HepG2 (cell line): ENCODE data around the gene PRSS27. TPM values are rescaled to one million over a fixed set of nuclear protein-coding genes. Genes with fewer than 3 reads are reported as not detected.

Experiments
- ARID4A ChIP-seq: sonication (generic); formaldehyde crosslinking; IDR thresholded peaks from 2 replicates; pipeline ENCODE4 v1.5.0; 2020; ENCODE audit warnings: mild to moderate bottlenecking, missing genetic modification reagents, borderline replicate concordance
- FUBP1 ChIP-seq: sonication (generic); formaldehyde crosslinking; IDR thresholded peaks from 2 replicates; pipeline ENCODE4 v1.5.1; 2020; ENCODE audit warnings: missing genetic modification reagents, mild to moderate bottlenecking, borderline replicate concordance
- GABPB1 ChIP-seq: IDR thresholded peaks from 2 replicates; pipeline ENCODE4 v1.6.1; 2016; ENCODE audit warnings: mild to moderate bottlenecking, missing genetic modification reagents, moderate library complexity, missing compliant biosample characterization
- JARID2 ChIP-seq: sonication (generic); formaldehyde crosslinking; IDR thresholded peaks from 2 replicates; pipeline ENCODE4 v1.8.1; 2023; ENCODE audit warnings: missing genetic modification reagents, inconsistent platforms; ENCODE audit not compliant: insufficient replicate concordance
- NFKBIZ ChIP-seq: IDR thresholded peaks from 2 replicates; pipeline ENCODE4 v1.6.1; 2018; ENCODE audit warnings: missing genetic modification reagents, missing compliant biosample characterization
- NRL ChIP-seq: sonication (generic); formaldehyde crosslinking; IDR thresholded peaks from 2 replicates; pipeline ENCODE4 v1.5.0; 2020; ENCODE audit warnings: missing genetic modification reagents, mild to moderate bottlenecking, moderate library complexity, borderline replicate concordance
- SIN3A ChIP-seq: IDR thresholded peaks from 2 replicates; pipeline ENCODE4 v1.6.1; 2011; ENCODE audit warnings: low read depth, mild to moderate bottlenecking, control low read depth, low read length, borderline replicate concordance
- SP1 ChIP-seq, 2 experiments: fragments of 450-650 bp in 1 of 2; sonication (generic) in 1 of 2; formaldehyde crosslinking in 1 of 2; IDR thresholded peaks; 2 replicates each; pipeline versions ENCODE4 v1.4.0 to v1.6.1; 2016 to 2020; ENCODE audit warnings: missing genetic modification reagents in 1 of 2
- ZFP36 ChIP-seq: fragments of 150-350 bp; IDR thresholded peaks from 2 replicates; pipeline ENCODE4 v1.6.1; 2018; ENCODE audit warnings: borderline replicate concordance, low read length, low read depth; ENCODE audit not compliant: partially characterized antibody
- ZFY ChIP-seq: sonication (generic); formaldehyde crosslinking; IDR thresholded peaks from 2 replicates; pipeline ENCODE4 v1.4.0; 2020; ENCODE audit warnings: missing genetic modification reagents
- ZNF441 ChIP-seq: sonication (generic); formaldehyde crosslinking; IDR thresholded peaks from 2 replicates; pipeline ENCODE4 v1.7.0; 2021; ENCODE audit warnings: missing genetic modification reagents, borderline replicate concordance
- ZNF484 ChIP-seq: sonication (generic); formaldehyde crosslinking; IDR thresholded peaks from 2 replicates; pipeline ENCODE4 v1.5.1; 2020; ENCODE audit warnings: mild to moderate bottlenecking, low read depth, missing genetic modification reagents, borderline replicate concordance
- ZNF510 ChIP-seq: sonication (generic); formaldehyde crosslinking; IDR thresholded peaks from 2 replicates; pipeline ENCODE4 v1.4.0; 2020; ENCODE audit warnings: low read depth, mild to moderate bottlenecking, missing genetic modification reagents
- ZNF850 ChIP-seq: sonication (generic); formaldehyde crosslinking; conservative IDR thresholded peaks from 2 replicates; pipeline ENCODE4 v1.9.0; 2021; ENCODE audit warnings: mild to moderate bottlenecking, missing genetic modification reagents
- ZSCAN30 ChIP-seq: sonication (generic); formaldehyde crosslinking; IDR thresholded peaks from 2 replicates; pipeline ENCODE4 v1.5.0; 2020; ENCODE audit warnings: mild to moderate bottlenecking, missing genetic modification reagents
- ZSCAN9 ChIP-seq: IDR thresholded peaks from 2 replicates; pipeline ENCODE4 v1.6.1; 2016; ENCODE audit warnings: borderline replicate concordance
- polyA plus RNA-seq, 8 experiments: library from polyadenylated mRNA; depleted of rRNA in 3 of 8; stranded (reverse) in 7 of 8; unstranded in 1 of 8; fragments of >200 nt; fragmentation: Illumina TruSeq in 4 of 8; extraction: Trizol in 4 of 8; gene quantifications; 2 replicates each; pipeline versions ENCODE4 v1.2.1 to v1.2.3, GENCODE V29; 2011 to 2016; ENCODE audit warnings: low read depth in 4 of 8, missing spikeins in 1 of 8, mixed read lengths in 1 of 8; ENCODE audit not compliant: insufficient read depth in 1 of 8
- total RNA-seq, 5 experiments: library from RNA; depleted of rRNA; stranded (reverse); fragments of >200 nt; fragmentation: Illumina TruSeq; extraction: Trizol; gene quantifications; 2 replicates each; pipeline ENCODE4 v1.2.3, GENCODE V29; 2016; ENCODE audit warnings: low read depth in 1 of 5
- TF ChIP-seq, protein P1 (sequence below): sonication (generic); formaldehyde crosslinking; IDR thresholded peaks from 2 replicates; pipeline ENCODE4 v1.4.0; 2020; ENCODE audit warnings: missing genetic modification reagents

The PRSS27 gene
- total and polyA plus RNA-seq, 2 of the 13 experiments (the other 11 are each of a cell fraction or from before 2014, with no cell fraction given): 0.20 to 0.73 TPM

DNA sequence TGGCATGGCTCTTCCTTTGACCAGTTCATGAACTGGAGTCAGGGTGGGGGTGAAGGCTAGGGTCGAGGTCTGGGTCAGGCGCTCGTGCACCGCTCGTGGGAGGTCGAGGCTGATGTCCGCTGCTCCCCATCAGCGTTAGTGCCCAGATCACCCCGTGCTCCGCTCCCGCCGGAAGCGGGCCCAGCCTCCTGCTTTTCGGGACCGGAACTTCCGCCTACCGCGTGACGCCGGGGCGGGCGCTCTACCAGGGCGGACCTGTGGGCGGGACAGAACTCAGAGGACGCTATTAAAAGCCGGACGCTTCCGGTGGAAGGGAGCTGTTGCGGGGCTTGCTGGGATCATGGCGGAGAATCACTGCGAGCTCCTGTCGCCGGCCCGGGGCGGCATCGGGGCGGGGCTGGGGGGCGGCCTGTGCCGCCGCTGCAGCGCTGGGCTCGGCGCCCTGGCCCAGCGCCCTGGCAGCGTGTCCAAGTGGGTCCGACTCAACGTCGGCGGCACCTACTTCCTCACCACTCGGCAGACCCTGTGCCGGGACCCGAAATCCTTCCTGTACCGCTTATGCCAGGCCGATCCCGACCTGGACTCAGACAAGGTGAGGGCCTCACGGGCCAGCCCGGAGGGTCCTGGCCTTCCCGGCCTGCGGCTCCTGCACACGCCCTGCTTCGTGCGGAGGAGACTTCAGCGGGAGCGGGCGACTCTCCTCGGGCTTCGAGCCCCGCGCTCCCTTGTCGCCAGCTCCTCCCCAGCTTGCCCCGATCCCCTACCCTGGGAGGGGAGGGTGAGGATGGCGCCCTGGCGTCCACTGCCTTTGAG lies 37.6 kb downstream of the PRSS27 start, which contains the start of gene KCTD5 (continued):
- TF ChIP-seq SIN3A (peak; percentile 80), ARID4A (peak; percentile 97), ZSCAN9 (CRISPR knock-in tag) (peak; percentile 98), FUBP1 (peak; percentile 79; the same call in 1 of the 2 replicates), NFKBIZ (CRISPR knock-in tag) (peak; percentile 90), ZFP36 (no peak), ZNF484 (no peak), SP1 (IDR thresholded peaks at IDR 0.05) (no peak), SP1 (CRISPR knock-in tag; IDR thresholded peaks at IDR 0.05) (peak; percentile 100), ZNF441 (CRISPR knock-in tag) (0 out of 2 replicates have a peak, but pooled peaks have one; percentile 34), ZFY (CRISPR knock-in tag) (peak; percentile 91), NRL (CRISPR knock-in tag) (peak; percentile 91; the same call in 1 of the 2 replicates), GABPB1 (CRISPR knock-in tag) (peak; percentile 98), ZSCAN30 (CRISPR knock-in tag) (peak; percentile 62; the same call in 1 of the 2 replicates), JARID2 (CRISPR knock-in tag) (peak; percentile 66), ZNF850 (CRISPR knock-in tag) (no peak), ZNF510 (CRISPR knock-in tag) (peak; percentile 81; the same call in 1 of the 2 replicates)
- TF ChIP-seq, protein P1, sequence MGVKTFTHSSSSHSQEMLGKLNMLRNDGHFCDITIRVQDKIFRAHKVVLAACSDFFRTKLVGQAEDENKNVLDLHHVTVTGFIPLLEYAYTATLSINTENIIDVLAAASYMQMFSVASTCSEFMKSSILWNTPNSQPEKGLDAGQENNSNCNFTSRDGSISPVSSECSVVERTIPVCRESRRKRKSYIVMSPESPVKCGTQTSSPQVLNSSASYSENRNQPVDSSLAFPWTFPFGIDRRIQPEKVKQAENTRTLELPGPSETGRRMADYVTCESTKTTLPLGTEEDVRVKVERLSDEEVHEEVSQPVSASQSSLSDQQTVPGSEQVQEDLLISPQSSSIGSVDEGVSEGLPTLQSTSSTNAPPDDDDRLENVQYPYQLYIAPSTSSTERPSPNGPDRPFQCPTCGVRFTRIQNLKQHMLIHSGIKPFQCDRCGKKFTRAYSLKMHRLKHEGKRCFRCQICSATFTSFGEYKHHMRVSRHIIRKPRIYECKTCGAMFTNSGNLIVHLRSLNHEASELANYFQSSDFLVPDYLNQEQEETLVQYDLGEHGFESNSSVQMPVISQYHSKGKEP (CRISPR knock-in tag): peak; percentile 57; the same call in 1 of the 2 replicates
